Activated CD4-positive, alpha-beta T cell treated with anti-CD3 and anti-CD28 coated beads for 24 hours (primary cell): ENCODE data around the gene TAX1BP3.

ENCODE experiments used
- DNase-seq, 2 donors: peaks; one replicate each; pipeline ENCODE4 v3.0.0-alpha.2; 2020; ENCODE audit warnings: low read depth in 2 of 2

The TAX1BP3 gene

DNA sequence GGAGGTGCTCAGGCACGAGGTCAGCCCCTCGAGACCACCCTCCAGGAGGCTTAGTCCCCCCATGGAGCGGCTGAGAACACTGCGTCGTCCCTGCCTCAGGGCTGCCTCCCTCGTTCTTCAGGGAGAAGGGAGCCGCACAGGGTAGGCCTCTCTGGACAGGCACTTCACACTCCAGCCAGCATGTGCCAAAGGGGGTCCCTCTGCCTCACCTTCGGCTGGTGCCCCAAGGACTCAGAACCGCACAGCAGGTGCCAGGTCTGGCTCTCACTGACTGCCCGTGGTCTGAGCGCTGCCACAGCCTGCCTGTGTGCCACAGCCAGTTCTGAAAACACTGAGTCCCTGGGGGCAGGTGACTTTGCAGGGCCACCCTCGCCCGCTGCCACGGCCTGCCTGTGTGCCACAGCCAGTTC is 20.5 kb upstream of the TAX1BP3 start:
- DNase-seq = no peak

- no peak for DNase-seq
These were observed 19.7 kb upstream of the TAX1BP3 start for GRCh38 chr17:3688027-3688553.

GRCh38 chr17:3685174-3685573 is 16.8 kb upstream of the TAX1BP3 start:
- DNase-seq = no peak

GRCh38 chr17:3683054-3683511 is 14.7 kb upstream of the TAX1BP3 start:
- DNase-seq = peak; percentile 35 to 44

DNA sequence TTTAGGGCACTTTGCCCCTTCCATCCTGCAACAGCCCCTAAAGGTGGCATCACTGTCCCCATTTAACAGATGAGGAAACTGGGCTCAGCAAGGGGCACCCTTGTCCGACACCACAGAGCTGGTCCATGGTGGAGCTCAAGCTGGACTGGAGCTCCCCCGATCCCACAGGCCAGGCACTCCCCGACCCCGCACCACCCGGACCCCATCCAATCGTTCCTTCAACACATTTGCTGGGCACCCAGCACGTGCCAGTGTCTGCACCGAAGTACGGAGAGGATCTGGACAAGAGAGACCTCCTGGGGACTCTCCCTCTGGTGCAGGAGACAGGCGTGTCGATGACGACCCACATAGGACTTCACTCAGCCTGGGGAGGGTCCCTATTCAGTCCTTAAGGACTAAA is 13.7 kb upstream of the TAX1BP3 start:
- no peak for DNase-seq

GRCh38 chr17:3681565-3681964 is 13.2 kb upstream of the TAX1BP3 start:
- DNase-seq = no peak

GRCh38 chr17:3681057-3681456 is 12.7 kb upstream of the TAX1BP3 start:
- no peak for DNase-seq

- no peak for DNase-seq
These were observed 11.3 kb upstream of the TAX1BP3 start for GRCh38 chr17:3679531-3680126.

GRCh38 chr17:3678821-3679530 is 10.6 kb upstream of the TAX1BP3 start:
- DNase-seq = no peak

- no peak for DNase-seq
These were observed 9.9 kb upstream of the TAX1BP3 start for GRCh38 chr17:3678095-3678820.

- no peak for DNase-seq
These were observed 7.5 kb upstream of the TAX1BP3 start for GRCh38 chr17:3675886-3676285.

- DNase-seq = no peak
These were observed 4.2 kb upstream of the TAX1BP3 start for GRCh38 chr17:3672571-3672970.

- no peak for DNase-seq
These were observed 1.2 kb upstream of the TAX1BP3 start for GRCh38 chr17:3669548-3669947.

DNA sequence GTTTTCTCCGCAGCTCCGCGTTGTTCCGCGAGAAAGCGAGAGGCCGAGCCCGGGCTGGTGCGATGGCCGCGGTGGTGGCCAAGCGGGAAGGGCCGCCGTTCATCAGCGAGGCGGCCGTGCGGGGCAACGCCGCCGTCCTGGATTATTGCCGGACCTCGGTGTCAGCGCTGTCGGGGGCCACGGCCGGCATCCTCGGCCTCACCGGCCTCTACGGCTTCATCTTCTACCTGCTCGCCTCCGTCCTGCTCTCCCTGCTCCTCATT is 638 bp upstream of the TAX1BP3 start:
- no peak for DNase-seq

- DNase-seq = no peak
These were observed 756 bp downstream of the TAX1BP3 start for GRCh38 chr17:3667366-3668278.

DNA sequence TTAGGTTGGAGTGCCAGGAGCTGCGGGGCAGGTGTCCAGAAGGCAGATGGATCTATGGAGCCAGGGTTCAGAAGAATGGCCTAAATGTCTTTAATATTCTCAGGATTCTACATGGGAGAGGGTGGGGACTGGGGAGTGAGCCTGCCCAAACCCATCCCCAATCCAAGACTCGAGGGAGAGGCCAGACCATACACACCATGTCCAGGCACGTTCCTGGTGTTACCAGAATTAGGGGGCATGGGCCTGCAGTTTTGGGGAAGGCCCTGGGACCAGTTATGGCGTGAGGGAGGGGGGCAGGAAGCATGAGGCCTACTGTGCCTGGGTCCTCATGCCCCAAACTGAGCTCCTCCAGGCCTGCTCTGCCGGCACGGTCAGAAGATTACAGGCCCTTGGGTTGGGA is 1.9 kb downstream of the TAX1BP3 start:
- DNase-seq = no peak

- no peak for DNase-seq
These were observed 2.5 kb downstream of the TAX1BP3 start for GRCh38 chr17:3665834-3666233.

GRCh38 chr17:3663102-3664011 is 5.0 kb downstream of the TAX1BP3 start:
- DNase-seq = no peak

- no peak for DNase-seq
These were observed 8.0 kb downstream of the TAX1BP3 start for GRCh38 chr17:3660311-3660891.

GRCh38 chr17:3659541-3660111 is 8.8 kb downstream of the TAX1BP3 start:
- DNase-seq = no peak
